ACC112 (cell line): Measurements from ENCODE around the gene AAR2.

Experiments used
- H2AFZ ChIP-seq: fragments of 200-600 bp; sonication (generic); one replicate; pipeline ENCODE4 v1.6.0; 2017; ENCODE audit warnings: antibody characterized with exemption, low read length; ENCODE audit not compliant: unreplicated experiment
- H3K27ac ChIP-seq: fragments of 200-600 bp; sonication (generic); 2 replicates; pipeline ENCODE4 v1.5.1; 2014; ENCODE audit warnings: low read depth, mild to moderate bottlenecking, antibody characterized with exemption, low read length, moderate library complexity
- H3K27me3 ChIP-seq: fragments of 200-600 bp; sonication (generic); 2 replicates; pipeline ENCODE4 v1.6.1; 2014; ENCODE audit warnings: mild to moderate bottlenecking, antibody characterized with exemption, low read length, moderate library complexity, mixed read lengths; ENCODE audit not compliant: insufficient read depth
- H3K36me3 ChIP-seq: fragments of 200-600 bp; sonication (generic); 2 replicates; pipeline ENCODE4 v1.6.1; 2016; ENCODE audit warnings: mild to moderate bottlenecking, antibody characterized with exemption, low read length, moderate library complexity, mixed read lengths; ENCODE audit not compliant: insufficient read depth
- H3K4me1 ChIP-seq: fragments of 200-600 bp; sonication (generic); one replicate; pipeline ENCODE4 v1.6.1; 2016; ENCODE audit warnings: low read length, mixed read lengths; ENCODE audit not compliant: insufficient read depth, unreplicated experiment, control insufficient read depth
- H3K4me3 ChIP-seq: fragments of 200-600 bp; sonication (generic); 2 replicates; pipeline ENCODE4 v1.5.1; 2014; ENCODE audit warnings: mild to moderate bottlenecking, low read depth, low read length
- H3K79me2 ChIP-seq: fragments of 200-600 bp; sonication (generic); one replicate; pipeline ENCODE4 v1.6.0; 2016; ENCODE audit warnings: low read length; ENCODE audit not compliant: control insufficient read depth, unreplicated experiment, insufficient read depth

Gene AAR2

GRCh38 chr20:36279776-36280175, 43.5 kb downstream of the AAR2 start:
- H2AFZ ChIP-seq = no peak overlapping the region
- no peaks in the 10 kb centered on the region for H3K36me3 ChIP-seq
- H3K27me3 ChIP-seq = peaks cover 73% of the 10 kb centered on the region
- H3K4me1 ChIP-seq = no peaks in the 10 kb centered on the region
- no peak overlapping the region for H3K27ac ChIP-seq
- H3K4me3 ChIP-seq = no peak overlapping the region
- no peaks in the 10 kb centered on the region for H3K79me2 ChIP-seq

- no peaks in the 10 kb centered on the region for H3K79me2 ChIP-seq
- peaks cover 88% of the 10 kb centered on the region for H3K27me3 ChIP-seq
- no peak overlapping the region for H2AFZ ChIP-seq
- no peak overlapping the region for H3K4me3 ChIP-seq
- no peaks in the 10 kb centered on the region for H3K4me1 ChIP-seq
- H3K36me3 ChIP-seq = no peaks in the 10 kb centered on the region
- no peak overlapping the region for H3K27ac ChIP-seq
These were observed 45.6 kb downstream of the AAR2 start for GRCh38 chr20:36281785-36282380.

GRCh38 chr20:36284751-36285150, 48.5 kb downstream of the AAR2 start:
- H2AFZ ChIP-seq = no peak overlapping the region
- no peak overlapping the region for H3K4me3 ChIP-seq
- H3K36me3 ChIP-seq = no peaks in the 10 kb centered on the region
- peaks cover 93% of the 10 kb centered on the region for H3K27me3 ChIP-seq
- no peak overlapping the region for H3K27ac ChIP-seq
- no peaks in the 10 kb centered on the region for H3K79me2 ChIP-seq
- H3K4me1 ChIP-seq = no peaks in the 10 kb centered on the region

DNA sequence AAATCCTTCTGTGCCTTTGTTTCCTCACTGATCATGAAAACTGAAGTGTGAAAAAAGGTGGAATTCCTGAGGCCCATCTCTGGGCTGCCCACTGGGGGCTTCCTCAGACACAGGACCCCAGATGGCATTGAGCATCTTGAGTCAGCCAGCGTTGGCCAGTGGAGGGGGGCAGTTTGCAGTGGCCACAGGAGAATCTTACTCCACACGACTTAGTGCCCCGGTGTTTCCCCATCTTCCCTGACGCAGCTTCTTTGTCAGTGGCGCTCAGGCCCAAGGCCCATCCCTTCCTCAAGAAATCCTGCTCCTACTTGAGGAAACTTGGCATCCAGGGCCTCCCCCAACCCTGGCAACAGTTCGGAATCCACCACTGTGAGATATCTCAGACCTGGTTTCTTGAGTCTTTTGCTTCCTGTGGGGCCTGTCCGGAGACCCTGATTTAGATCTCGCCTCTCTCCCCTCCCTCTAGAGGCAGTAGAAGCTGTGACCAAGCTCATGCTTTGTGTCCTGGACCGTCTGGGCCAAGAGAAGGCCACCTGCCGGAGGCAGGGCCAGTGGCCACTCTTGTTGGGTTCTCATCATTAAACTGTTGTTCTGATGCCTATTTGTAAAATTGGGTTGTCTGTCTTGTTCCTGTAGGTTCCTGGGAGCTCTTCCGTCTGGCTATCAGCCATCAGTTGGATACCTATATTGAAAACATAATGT, 49.6 kb downstream of the AAR2 start:
- Histone ChIP-seq H3K27me3 (peaks cover 95% of the 10 kb centered on the region), H3K79me2 (no peaks in the 10 kb centered on the region), H3K4me1 (no peaks in the 10 kb centered on the region), H3K36me3 (no peaks in the 10 kb centered on the region), H3K27ac (no peak overlapping the region), H2AFZ (no peak overlapping the region), H3K4me3 (no peak overlapping the region)

GRCh38 chr20:36297656-36298055, 61.4 kb downstream of the AAR2 start:
- no peaks in the 10 kb centered on the region for H3K79me2 ChIP-seq
- no peaks in the 10 kb centered on the region for H3K4me1 ChIP-seq

DNA sequence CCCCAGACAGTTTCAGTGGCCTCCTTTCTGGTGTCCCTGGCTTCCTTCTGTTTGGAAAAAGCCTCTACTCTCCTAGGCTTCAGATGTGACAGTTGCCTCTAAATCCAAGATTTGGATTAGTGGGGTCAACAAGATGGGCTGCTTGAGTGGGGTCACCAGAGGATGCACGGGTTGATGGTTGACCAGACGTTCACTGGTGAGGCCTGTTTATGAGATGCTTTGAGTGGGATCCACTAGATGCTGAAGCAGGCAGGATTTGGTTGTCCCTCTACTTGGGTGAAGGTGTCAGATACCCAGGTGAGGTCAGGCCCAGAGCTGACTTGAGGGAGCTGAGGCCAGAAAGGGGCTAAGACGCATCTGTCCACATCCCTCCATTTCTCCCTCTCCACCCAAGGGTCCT, 61.8 kb downstream of the AAR2 start:
- no peak overlapping the region for H2AFZ ChIP-seq
- no peaks in the 10 kb centered on the region for H3K79me2 ChIP-seq
- no peak overlapping the region for H3K4me3 ChIP-seq
- H3K27ac ChIP-seq = no peak overlapping the region
- peaks cover 89% of the 10 kb centered on the region for H3K27me3 ChIP-seq
- H3K36me3 ChIP-seq = no peaks in the 10 kb centered on the region
- H3K4me1 ChIP-seq = no peaks in the 10 kb centered on the region

More at GRCh38 chr20:36297656-36298055, 61.4 kb downstream of the AAR2 start:
- no peaks in the 10 kb centered on the region for H3K36me3 ChIP-seq
- peaks cover 87% of the 10 kb centered on the region for H3K27me3 ChIP-seq
- H3K27ac ChIP-seq = no peak overlapping the region
- H2AFZ ChIP-seq = no peak overlapping the region
- H3K4me3 ChIP-seq = no peak overlapping the region

DNA sequence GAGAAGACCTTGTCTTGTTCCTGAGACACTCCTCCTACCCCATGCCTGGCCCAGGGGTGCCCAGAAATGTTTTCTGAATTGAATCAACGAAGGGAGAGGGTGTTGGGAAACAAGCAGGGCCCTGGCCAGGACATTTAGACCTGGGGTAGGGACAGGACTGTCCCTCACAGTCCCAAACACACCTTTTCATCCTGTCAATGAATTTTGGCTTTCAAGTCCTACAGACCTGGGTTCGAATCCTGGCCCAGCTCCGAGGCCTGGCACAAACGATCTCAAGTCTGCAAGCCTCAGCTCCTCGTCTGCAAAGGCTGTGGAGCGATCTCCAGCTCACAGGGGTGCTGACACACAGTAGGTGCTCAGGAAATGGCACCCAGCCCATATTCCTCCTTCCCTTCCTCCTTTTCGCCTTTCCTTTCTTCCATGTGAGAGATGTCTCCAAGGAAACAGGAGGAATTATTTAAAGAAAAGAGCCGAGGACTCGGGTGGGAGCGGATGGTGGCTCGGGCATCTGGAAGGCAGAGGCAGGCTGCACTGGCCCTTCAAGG, 62.6 kb downstream of the AAR2 start:
- Histone ChIP-seq H3K27me3 (peaks cover 94% of the 10 kb centered on the region), H2AFZ (no peak overlapping the region), H3K4me1 (no peaks in the 10 kb centered on the region), H3K79me2 (no peaks in the 10 kb centered on the region), H3K4me3 (no peak overlapping the region), H3K36me3 (no peaks in the 10 kb centered on the region), H3K27ac (no peak overlapping the region)

DNA sequence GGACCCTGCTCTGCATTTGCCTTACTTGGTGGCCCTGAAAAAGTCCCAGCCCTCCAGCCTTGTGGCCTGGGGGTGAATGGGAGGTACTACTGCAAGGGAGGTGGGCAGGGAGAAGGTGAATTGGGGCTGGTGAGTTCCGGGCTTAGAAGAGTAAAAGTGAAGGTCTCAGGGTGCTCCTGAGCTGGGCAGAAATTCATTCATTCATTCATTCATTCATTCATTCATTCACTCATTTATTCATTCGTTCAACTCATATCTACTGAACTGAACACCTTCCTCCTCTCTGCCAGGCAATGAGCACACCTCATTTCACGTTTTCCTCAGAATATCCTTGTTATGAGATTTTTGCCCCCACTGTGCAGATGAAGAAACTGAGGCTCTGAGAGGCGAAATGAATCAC, 63.2 kb downstream of the AAR2 start:
- no peaks in the 10 kb centered on the region for H3K4me1 ChIP-seq
- H3K79me2 ChIP-seq = no peaks in the 10 kb centered on the region
- no peaks in the 10 kb centered on the region for H3K36me3 ChIP-seq
- no peak overlapping the region for H3K27ac ChIP-seq
- peaks cover 97% of the 10 kb centered on the region for H3K27me3 ChIP-seq
- no peak overlapping the region for H2AFZ ChIP-seq
- no peak overlapping the region for H3K4me3 ChIP-seq

DNA sequence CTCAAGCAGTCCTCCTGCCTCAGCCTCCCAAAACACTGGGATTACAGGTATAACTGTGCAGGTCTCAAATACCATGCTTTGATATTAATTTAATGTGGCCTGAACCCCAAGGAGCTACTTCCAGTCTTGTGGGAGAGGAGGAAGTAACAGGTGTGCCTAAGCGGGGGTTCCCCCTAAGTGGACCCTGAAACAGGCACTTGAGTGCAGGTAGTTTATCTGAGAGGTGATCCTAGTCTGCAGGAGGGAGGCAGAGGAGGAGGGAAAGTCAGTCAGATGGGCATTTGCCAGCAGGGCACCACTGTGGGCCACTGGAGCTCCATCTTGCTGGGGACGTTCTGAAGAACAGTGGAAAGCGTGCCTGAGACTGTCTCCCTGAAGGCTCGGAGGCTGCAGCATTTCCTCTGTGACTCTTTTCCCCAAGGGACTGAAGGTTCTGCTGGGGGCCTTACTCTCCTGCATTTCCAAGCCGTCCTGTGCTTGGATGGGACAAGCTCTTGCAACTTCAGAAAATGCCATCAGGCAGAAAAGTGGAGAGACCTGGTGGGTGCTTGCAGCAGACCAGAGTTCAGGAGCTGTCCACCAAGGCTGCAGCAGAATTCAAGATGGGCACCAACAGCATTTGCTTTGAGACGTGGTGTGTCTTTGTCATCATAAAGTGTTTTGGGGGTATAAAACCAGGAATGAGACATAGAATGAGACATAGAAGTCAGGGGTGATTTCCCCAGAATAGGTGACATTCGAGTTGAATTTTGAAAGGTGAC, 65.3 kb downstream of the AAR2 start:
- Histone ChIP-seq H3K4me1 (no peaks in the 10 kb centered on the region), H3K79me2 (no peaks in the 10 kb centered on the region), H3K4me3 (no peak overlapping the region)

DNA sequence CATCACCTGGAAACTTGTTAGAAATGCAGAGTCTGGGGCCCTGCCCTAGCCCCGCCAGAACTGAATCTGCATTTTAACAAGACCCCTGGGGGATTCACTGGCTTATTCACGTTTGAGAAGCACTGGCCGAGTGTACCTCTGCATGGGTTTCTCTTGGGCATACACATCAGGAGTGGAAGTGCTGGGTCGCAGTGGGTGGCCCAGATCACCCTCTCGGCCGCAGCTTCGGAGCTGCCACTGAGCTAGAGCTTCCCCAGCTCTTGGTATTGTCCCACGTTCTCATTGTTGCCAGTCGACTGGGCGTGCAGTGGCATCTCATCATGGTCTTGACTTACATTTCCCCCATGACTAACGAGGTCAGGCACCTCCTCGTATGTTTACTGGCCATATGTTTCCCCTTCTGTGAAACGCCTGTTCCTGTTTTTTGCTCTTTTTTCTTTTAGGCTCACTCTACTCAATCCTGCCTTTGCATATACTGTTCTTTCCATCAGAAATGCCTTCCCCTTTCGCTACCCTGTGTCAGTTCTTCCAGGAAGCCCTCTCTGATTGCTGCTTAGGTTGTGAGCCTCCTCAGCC, 66.8 kb downstream of the AAR2 start:
- Histone ChIP-seq H3K4me1 (no peaks in the 10 kb centered on the region), H3K4me3 (no peak overlapping the region), H3K79me2 (no peaks in the 10 kb centered on the region), H2AFZ (no peak overlapping the region), H3K27ac (no peak overlapping the region), H3K27me3 (peaks cover 96% of the 10 kb centered on the region), H3K36me3 (no peaks in the 10 kb centered on the region)

More for the DNA sequence above, 65.3 kb downstream of the AAR2 start:
- H3K27ac ChIP-seq = no peak overlapping the region
- H3K27me3 ChIP-seq = peaks cover 95% of the 10 kb centered on the region
- H2AFZ ChIP-seq = no peak overlapping the region
- H3K36me3 ChIP-seq = no peaks in the 10 kb centered on the region
